Activated T-cell treated with anti-CD3 and anti-CD28 coated beads, Interleukin-2, amount 50 U/mL, for 48 hours (primary cell): ENCODE results near the gene OSBPL5.

Source experiments
- DNase-seq, 2 experiments: peaks; one replicate each; pipeline ENCODE4 v3.0.0-alpha.2; 2020

Gene OSBPL5, protein sequence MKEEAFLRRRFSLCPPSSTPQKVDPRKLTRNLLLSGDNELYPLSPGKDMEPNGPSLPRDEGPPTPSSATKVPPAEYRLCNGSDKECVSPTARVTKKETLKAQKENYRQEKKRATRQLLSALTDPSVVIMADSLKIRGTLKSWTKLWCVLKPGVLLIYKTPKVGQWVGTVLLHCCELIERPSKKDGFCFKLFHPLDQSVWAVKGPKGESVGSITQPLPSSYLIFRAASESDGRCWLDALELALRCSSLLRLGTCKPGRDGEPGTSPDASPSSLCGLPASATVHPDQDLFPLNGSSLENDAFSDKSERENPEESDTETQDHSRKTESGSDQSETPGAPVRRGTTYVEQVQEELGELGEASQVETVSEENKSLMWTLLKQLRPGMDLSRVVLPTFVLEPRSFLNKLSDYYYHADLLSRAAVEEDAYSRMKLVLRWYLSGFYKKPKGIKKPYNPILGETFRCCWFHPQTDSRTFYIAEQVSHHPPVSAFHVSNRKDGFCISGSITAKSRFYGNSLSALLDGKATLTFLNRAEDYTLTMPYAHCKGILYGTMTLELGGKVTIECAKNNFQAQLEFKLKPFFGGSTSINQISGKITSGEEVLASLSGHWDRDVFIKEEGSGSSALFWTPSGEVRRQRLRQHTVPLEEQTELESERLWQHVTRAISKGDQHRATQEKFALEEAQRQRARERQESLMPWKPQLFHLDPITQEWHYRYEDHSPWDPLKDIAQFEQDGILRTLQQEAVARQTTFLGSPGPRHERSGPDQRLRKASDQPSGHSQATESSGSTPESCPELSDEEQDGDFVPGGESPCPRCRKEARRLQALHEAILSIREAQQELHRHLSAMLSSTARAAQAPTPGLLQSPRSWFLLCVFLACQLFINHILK

DNA sequence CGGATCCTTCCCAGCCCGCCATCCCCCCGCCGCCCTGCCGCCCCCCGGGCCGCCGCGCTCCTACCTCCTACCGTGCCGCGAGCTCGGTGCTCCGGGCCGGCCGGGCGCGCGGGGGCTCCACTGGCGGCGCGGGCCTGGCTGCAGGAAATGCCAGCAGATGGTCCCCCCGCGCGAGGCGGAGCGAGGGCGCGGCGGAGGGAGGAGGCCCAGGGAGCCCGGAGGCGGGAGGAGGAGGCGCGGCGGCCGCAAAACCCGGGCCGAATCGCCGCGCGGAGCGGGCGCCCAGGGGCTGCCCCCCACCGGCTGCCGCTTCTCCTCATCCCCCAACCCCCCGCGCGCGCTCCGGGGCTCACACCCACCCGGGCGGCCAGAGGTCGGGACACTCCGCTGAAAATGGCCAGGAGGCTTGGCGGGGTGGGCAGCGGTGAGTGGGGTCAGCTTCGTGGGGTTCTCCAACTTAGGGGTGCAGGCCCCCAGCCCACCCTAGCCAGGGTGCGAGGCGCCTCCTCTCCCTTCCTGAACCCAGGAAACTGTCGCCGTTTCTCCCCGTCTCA lies at the start of gene OSBPL5:
Gene OSBPL5, minus strand, starts transcription at position 159 of the 554 bp plus-strand sequence. CDS start 36,162 bp downstream, outside the sequence.
- peak; percentile 61 to 70 for DNase-seq

DNA sequence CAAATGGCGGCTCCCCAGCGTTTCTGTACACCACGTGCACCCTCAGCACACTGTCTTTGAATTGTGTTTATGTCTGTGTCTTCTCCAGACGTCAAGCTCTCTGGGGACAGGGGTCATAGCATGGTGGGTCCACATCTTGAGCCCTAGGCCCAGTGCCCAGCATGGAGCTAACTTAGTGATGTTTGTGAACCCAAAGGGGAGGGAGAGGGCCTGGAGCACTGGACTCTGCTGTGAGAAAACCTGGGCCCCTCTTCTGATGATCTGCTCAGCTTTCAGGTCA lies 49.2 kb upstream of the OSBPL5 start:
- no peak for DNase-seq

DNA sequence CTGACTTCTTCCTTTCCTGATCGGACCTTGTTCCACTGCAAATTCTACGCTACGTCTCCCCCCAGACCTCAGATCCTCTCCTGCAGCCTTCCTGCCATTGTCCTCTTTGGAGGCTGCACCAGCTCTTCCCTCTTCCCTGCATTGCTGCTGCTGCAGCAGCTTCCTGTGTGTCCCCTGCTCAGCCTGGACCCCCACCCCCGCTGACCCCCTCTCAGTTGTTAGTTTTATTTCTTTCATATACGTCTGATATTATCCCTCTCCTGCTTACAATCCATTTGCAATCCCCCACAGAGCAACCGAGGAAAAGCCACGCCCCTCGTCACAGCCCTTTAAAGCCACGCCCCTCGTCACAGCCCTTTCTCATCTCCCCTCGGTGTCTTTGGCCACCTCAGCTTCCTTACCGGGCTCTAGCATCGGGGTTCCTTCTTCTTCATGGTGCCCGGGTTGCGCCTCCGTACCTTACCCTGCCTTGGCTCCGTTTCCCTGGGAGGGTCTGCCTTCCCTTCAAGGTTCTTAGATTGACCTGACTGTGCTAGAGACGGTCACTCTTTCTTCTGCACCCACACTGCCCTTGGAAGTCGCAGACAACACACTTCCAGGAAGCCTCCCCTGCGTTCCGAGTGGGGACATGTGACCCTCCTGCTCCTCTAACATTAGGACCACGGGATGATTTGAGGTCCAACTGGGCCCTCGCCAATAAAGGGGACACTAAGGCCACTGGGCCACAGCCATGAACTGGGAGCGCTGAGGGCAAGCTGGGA lies 48.7 kb upstream of the OSBPL5 start:
- no peak for DNase-seq

DNA sequence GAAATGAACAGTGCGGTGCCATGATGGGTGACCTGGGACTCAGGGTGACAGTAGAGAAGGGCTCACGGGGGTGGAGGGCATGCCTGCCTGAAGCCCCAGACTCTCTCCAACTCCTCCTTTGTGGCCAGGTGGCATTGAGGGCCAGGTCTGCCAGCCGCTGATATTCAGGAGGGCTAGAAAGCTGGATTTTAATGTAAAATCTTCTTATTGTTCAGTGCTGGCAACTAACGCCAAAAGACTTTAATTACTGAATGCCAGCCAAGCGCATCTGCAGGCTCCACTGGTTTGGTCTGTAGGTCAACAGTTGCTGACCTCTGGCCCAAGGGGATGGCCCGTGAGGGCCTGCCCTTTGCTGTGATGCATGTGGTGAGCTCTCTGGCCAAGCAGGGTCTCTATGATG lies 43.2 kb upstream of the OSBPL5 start:
- no peak for DNase-seq

DNA sequence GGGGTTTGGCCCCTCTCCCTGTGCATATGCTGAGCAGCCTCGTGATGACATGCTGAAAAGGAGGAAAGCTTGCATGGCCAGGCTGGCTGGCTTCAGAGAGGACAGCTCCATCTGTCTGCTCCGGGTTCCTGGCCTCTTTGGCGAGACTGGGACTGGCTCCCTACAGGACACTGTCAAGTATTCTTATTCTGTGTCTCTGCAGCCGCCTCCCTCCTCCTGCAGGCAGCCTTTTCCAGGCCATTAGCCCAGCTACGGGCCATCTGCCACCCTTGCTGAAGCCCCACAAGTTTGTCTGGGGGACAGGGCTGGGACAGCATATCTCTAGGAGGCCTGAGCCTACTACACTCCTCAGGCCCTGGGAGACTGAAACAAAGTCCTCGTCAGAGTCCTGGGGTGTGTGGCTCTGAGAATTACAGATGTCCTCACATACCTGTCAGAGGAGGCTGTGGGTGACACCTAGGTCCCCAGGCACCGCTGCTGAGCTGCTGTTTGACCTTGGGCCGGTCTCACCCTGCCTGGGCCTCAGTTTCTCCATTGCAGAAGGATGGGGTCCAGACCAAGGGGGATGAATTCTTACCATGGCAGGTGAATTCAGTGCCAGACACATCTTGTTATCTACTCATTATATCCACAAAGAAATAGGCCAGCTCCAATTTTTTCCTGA lies 42.5 kb upstream of the OSBPL5 start:
- DNase-seq, result no peak

DNA sequence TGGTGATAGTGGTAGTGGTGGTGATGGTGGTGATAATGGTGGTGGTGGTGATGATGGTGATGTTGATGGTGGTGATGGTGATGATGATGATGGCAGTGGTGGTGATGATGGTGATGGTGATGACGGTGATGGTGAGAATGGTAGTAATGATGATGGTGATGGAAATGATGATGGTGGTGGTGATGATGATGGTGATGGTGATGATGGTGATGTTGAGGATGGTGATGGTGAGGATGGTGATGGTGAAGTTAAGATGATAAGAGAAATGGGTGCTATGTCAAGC lies 41.8 kb upstream of the OSBPL5 start:
- no peak for DNase-seq

DNA sequence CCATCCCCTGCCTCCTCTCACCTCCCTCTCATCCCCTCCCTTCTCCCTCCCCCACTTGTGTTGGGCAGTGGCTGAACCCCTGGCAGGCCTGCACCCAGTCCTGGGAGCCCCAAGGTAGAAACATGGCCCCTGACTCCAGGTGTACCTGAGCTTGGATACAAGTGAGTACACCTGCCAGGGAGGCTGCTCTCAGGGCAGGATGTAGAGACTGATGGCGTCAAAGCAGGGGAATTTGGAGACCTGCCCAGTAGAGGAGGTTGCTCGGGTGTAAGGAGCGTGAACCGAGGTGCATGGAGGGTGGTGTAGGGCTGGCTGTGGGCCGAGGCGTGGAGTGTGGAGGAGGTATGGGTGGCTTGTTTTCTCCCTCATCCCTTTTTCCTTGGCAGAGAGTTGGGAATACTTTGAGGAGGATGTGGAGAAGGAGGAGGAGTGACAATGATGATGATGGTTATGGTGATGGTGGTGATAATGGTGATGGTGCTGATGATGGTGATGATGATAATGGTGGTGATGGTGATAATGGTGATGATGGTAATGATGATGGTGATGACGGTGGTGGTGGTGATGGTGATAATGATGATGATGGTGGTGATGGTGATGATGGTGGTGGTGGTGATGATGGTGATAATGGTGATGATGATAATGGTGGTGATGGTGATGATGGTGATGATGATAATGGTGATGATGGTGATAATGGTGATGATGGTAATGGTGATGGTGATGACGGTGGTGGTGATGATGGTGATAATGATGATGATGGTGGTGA lies 41.2 kb upstream of the OSBPL5 start:
- DNase-seq, result no peak

DNA sequence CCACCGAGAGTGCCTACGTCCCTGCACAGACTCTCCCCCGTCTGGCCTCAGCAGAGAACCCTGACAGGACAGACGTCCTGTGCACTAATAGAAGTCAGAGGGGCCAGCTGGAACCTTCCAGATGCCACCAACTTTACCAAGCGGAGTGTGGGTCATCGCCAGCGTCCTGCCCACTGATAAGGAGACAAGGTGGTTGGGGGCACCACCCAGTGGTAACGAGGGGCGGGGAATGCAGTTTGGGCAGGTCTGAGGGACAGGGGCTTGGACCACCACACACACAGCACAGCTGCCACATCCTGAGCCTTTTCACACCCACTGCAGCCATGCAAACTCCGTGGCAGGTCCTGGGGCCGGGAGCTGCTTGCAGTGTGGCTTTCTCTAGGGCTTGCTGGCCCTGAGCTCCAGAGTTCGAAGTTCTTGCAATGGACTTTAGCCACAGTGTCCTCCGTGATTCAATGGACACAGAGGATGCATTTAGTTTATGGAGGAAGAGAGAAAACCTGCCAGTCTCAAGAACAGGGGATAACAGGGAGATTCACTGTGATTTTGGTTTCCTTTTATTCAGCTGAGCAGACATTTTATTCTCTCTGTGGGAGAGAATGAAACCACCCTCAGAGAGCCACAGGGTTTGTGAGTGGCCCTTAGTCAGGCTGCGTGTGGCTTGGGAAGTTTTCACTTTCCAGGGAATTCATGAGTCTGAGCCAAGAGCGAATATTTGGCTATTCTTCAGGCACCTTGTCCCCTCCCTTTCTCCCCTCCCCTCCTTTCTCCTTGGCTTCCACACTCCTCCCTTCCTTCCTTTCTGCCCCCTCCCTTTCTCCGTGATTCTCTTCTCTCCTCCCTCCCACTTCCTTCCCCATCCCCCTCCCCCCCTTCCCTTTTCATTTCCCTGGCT lies 40.4 kb upstream of the OSBPL5 start:
- no peak for DNase-seq

DNA sequence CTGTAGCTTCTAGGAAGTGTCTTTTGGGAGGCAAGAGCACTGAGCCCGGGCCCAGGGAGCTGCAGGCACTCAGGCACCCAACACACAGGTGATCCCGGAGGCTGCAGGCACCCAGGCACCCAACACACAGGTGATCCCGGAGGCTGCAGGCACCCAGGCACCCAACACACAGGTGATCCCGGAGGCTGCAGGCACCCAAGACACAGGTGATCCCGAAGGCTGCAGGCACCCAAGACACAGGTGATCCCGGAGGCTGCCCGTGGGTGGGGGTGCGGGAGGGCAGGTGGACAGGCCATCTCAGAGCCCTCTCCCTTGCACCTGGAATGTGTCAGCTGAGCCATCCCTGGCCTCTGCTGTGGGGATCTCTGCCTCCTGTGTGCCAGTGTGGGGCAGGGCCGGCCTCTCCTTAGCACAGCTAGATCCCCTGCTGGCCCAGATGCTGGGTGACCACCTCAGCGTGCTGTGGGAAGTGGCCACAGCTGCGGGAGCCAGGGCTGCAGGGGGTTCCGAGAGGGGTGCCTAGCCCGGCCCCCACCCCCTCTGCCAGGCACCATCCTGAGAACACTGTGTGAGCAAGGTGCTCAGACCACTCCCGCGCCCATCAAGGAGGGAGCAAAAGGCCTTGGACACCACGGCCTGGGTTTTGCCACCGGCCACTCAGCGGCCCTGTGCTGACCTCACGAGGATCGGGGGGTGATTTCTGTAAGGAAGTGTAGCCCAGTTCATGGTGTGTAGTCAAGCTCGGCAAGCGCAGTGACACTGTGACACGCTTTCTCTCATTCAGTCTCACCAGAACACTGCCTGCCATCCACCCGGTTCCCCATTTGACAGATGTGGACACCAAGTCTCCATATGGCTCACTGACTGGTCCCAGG lies 39.3 kb upstream of the OSBPL5 start:
- no peak for DNase-seq

DNA sequence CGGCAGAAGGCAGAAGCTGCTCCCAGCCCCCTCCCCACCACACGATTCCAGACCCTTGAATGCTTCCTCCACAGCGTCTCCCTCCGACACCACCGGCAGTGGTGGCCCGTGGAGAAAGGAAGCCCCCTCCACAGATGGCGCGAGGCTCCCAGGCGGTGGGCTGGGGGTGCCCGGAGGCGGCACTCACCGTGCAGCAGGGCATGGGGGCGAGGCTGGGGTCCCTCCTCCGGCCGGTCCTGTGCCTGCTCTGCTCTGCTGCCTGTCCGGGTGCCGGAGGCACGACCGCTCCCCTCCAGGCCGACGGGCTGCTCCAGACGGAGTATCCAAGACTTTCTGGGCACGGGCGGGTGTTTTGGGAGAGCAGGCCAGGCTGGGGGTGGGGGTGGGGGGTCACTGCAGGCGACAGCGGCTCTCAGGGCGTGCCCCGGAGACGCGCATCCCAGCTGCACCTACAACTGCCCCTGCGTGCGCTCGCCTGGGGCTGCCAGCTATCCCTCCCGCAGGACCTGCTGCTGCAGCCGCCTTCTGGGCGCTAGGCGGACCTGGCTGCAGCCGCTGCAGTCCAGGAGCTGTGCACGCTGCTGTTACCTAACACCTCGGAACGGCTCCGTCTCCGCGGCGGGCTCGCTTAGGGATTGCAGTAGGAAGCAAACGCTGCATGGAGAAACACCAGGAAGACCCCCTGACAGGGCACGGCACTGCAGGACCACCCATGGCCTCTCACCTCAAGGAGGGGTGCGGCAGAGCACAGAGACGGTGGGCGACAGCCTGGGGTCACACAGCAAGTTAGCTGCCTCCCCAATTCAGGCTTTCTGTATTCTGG lies 38.3 kb upstream of the OSBPL5 start:
- no peak for DNase-seq

DNA sequence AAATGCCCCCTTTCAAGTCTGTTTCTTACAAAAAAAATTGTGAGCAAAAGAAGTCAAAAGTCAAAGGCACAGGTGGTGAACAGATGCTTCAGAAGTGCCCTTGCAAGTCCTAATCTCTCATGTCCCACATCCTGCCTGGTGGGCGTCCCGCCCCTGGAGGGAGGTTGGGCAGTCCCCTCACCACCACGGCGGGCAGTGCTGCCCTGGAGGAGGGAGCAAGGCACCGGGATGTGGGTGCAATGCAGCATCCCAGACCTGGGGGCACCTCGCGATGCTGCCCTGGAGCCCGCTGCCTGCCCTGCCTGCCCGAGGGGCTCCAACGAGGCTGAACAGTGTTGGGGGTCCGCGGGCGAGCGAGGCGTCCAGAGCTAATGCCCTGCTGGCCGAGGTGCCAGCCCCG lies 37.6 kb upstream of the OSBPL5 start:
- no peak for DNase-seq

DNA sequence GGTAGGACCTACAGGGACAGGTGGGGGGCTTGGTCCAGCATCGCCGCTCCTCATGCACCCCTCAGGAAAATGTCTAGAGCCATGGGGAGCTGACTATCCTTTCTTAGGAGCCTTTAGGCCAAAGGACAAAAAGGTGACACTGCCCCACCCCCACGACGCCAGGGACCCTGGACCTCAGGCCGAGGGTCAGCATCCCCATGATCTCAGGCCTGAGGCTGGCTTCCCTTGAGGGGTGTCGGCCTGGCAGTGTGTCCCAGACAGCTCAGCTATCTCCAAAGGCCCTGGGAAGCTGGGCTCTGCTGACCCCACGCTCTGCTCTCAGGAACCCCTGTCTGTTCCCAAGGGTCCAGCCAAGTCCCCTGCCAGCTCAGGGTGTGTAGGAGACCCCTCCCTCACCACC lies 37.2 kb upstream of the OSBPL5 start:
- DNase-seq, result no peak

DNA sequence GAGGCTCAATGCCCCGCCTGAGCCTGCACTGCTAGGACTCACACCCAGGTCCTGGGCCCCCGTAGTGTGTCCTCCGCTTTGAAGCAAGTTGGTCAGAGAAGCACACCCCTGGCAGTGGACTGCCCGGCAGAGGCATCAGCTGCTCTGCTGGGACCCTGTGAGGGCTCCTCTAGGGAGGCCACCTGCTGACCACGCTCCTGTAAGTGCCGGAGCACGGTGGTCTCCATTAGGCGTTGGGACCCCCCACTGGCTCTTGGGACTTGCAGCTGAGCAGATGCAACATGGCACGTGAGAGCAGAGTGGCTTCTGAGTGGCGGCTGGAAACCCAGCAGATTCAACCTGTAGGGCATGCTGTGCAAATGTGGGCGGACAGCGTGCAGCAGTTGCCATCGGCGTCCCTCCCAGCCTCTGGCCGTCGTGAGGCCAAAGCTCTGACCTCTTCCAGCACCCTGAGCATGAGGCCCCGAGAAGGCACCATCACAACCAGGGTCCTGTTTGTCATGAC lies 36.6 kb upstream of the OSBPL5 start:
- DNase-seq, result no peak

DNA sequence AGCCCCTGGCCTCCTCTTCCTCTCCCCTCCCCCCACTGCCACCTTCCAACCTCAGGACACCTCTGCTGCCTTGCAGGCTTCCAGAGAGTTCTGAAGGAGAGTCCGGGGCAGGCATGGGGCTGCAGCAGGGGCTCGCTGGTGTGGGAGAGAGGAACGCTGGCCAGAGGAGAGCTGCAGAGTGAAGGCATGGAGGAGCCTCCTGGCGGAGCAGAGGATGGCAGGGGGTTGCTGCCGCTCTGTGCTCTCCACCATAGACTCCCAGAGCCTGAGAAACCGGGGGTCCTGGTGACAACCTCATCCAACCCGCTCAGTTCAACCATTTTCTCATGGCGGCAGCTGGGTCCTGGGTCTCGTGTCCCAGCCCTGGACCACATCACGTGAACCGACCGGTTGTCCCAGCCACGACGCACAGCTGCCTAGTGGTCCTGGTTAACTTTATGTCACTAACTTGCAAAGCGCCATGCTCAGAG lies 36.0 kb upstream of the OSBPL5 start:
- DNase-seq, result no peak

DNA sequence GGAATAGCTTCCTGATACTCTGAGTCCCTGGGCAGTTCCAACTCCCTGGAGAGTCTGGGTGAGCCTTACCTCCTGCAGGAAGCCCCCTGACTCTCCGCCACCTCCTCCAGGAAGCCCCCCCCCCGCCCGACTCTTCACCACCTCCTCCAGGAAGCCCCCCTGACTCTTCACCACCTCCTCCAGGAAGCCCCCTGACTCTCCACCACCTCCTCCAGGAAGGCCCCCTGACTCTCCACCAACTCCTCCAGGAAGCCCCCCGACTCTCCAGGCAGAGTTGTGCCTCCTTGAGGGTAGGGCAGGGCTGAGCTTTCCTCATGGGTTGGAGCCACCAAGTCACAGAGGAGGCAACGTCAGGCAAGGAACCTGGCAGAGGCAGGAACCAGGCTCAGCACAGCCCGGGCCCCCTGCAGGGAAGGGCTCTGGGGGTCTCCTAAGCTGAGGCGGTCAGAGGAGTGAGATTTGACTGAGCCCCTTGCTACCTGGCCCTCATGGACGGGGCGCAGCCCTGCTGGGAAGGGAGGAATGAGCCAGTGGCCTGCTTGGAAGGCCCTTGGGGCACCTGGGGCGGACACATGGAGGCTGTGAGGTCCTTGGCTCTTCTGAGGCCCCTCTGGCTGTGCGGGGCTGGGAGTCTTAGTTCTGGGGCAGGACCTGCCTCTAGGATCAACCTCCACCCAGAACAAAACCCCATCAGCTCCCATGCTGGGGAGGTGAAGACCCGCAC lies 35.4 kb upstream of the OSBPL5 start:
- no peak for DNase-seq

DNA sequence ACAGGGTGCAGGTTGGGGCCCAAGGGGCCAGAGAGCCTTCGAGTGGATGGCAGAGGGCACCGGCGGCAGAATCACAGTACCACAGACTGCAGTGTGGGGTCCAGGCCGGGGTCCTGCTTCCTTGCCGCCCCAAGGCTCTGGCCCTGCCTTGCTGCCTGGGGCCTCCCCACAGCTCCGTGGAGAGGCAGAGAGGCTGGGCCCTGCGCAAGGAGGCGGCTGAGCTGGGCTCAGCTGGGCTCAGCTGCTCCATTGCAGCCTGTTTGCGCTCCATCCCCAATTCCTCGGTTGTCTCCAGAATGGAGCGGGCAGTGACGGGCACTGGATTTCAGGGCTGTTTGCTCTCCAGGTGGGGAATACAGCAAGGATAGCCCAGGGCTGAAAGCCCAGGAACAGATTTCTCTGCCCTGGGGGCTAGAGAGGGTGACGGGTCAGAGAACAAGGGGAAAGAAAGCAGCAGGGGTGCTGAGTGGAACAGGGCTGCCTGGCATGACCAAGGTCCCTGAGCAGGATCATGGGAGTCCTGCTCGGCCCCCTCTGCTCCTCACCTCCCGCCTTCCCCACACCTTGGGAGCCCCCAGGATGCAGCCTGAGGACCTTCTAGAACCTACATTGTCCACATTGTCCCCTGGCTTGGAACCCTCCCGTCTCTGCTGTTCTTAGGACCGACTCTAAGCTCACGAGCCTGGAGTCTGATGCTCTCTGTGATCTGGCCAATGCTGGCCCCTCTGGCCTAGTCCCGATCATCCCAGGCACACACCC lies 34.6 kb upstream of the OSBPL5 start:
- DNase-seq, result no peak

DNA sequence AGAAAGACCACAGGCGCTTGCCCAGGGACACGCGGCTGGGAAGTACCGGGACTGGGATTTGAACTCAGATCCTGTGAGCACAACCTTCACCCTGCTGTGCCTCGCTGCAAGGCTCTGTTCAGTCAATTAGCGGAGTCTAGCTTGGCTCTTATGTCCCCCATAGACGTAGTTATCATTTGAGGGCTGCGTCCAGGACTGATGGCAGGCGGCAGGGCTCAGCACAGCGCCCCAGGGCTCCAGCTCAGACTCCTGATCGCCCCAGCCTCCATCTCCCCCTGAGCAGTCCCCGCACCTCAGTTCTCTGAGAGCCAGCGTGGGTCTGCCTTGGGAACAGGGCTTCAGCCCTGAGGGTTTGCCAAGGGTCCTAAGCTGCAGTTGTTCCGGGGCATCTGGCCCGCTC lies 33.7 kb upstream of the OSBPL5 start:
- no peak for DNase-seq
